BLaER1 treated with 17β-estradiol and CSF1 and Interleukin-3, amounts not matched to agents 10 nM and 100 nM (cell line): Measurements from ENCODE around the gene RHOBTB3.

ENCODE experiments used
- H3K27ac ChIP-seq, 11 experiments: shearing (Covaris generic); formaldehyde crosslinking; 2 replicates each; pipeline ENCODE4 v1.8.1; 2022
- H3K27me3 ChIP-seq, 11 experiments: shearing (Covaris generic); formaldehyde crosslinking; 2 replicates each; pipeline ENCODE4 v1.8.1; 2022
- H3K36me3 ChIP-seq, 11 experiments: shearing (Covaris generic); formaldehyde crosslinking; 2 replicates each; pipeline ENCODE4 v1.8.1; 2022
- H3K4me1 ChIP-seq, 10 experiments: shearing (Covaris generic); formaldehyde crosslinking; 2 replicates each; pipeline ENCODE4 v1.8.1; 2022
- H3K4me2 ChIP-seq, 11 experiments: shearing (Covaris generic); formaldehyde crosslinking; 2 replicates each; pipeline ENCODE4 v1.8.1; 2022
- H3K4me3 ChIP-seq, 10 experiments: shearing (Covaris generic); formaldehyde crosslinking; 2 replicates each; pipeline ENCODE4 v1.8.1; 2022
- H3K9ac ChIP-seq, 11 experiments: shearing (Covaris generic); formaldehyde crosslinking; 2 replicates each; pipeline ENCODE4 v1.8.1; 2022
- H3K9me3 ChIP-seq, 11 experiments: shearing (Covaris generic); formaldehyde crosslinking; replicated peaks in 1 of 11; 2 replicates each; pipeline ENCODE4 v1.8.1; 2022
- H4K20me1 ChIP-seq, 11 experiments: shearing (Covaris generic); formaldehyde crosslinking; 2 replicates each; pipeline ENCODE4 v1.8.1; 2022
- Cebpa-rat ChIP-seq, 11 experiments: shearing (Covaris generic); IDR thresholded peaks; 2 replicates each; pipeline ENCODE4 v1.8.1; 2022

The RHOBTB3 gene

DNA sequence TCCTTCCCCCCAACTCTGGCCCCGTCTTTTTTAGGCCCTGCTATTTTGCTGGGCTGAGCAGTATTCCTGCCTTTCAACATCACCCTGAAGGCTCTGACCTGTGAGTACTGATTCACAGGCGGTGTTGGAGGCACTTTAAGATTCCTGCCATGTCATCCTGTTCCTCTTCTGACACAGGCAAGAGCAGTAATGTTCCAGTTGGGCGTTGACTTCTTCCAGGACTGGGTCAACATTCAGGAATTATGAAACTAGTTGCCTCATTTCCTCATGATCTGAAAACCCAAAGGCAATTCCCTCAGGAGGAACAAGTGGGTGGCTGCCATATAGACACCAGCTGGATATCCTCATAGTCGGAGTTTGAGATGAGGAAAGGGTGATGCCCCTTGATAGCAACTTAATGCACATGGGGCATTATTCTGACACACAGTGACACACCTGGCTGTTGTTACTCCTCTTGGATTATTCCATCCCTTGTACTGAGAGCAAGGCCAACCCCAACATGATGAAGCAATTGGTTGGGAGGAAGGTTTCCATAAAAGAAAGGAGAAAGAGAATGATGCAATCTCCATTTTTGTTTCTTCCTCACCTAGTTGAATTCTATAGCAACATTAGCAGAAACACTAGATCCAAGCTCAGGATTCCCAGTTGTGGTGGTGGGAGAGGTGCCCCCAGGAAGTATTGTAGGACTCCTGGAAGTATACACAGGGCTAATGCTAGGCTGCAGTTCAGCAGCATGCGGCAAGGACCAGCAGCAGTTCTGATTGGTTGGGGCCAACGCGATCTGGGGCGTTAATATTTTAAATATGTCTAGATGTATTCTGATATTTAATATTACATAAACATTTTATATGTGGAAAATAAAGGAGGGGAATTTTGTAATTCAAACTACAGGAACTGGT, 111.0 kb downstream of the RHOBTB3 start:
- peak in 7 of 11 experiments; percentile 11 to 77 (median 19); a peak in 5 of 22 replicates for TF ChIP-seq Cebpa-rat (IDR thresholded peaks at IDR 0.05)
- Histone ChIP-seq H3K9ac (peak overlapping the region in 10 of 11 experiments; percentile 2 to 64 (median 48); a peak in 11 of 22 replicates), H3K27me3 (no peaks in the 10 kb centered on the region), H3K27ac (peak overlapping the region; percentile 60 to 98 (median 86); a peak in 21 of 22 replicates), H3K4me3 (0 out of 20 replicates have a peak overlapping the region, but pooled peaks of 1 of the 10 experiments have one; percentile 21), H3K4me2 (peak overlapping the region; percentile 61 to 97 (median 71)), H3K36me3 (no peaks in the 10 kb centered on the region), H3K4me1 (peaks cover 21 to 98% (median 83%) of the 10 kb centered on the region in 10 experiments), H4K20me1 (no peaks in the 10 kb centered on the region), H3K9me3 (no peaks in the 10 kb centered on the region)

GRCh38 chr5:95842854-95843544, 111.9 kb downstream of the RHOBTB3 start:
- Histone ChIP-seq H3K27ac (peak overlapping the region; percentile 67 to 98 (median 86); a peak in 21 of 22 replicates), H3K4me2 (peak overlapping the region; percentile 61 to 97 (median 71))
- no peak for TF ChIP-seq Cebpa-rat (IDR thresholded peaks at IDR 0.05)

GRCh38 chr5:95843733-95844223, 112.6 kb downstream of the RHOBTB3 start:
- Histone ChIP-seq H3K27me3 (no peaks in the 10 kb centered on the region), H3K4me3 (no peak overlapping the region), H3K9ac (peak overlapping the region in 10 of 11 experiments; percentile 11 to 75 (median 58); a peak in 14 of 22 replicates), H3K4me2 (peak overlapping the region in 10 of 11 experiments; percentile 61 to 97 (median 72); a peak in 19 of 22 replicates), H3K27ac (peak overlapping the region; percentile 67 to 98 (median 86); a peak in 21 of 22 replicates), H3K9me3 (no peaks in the 10 kb centered on the region), H4K20me1 (no peaks in the 10 kb centered on the region), H3K4me1 (peaks cover 21 to 82% (median 67%) of the 10 kb centered on the region in 10 experiments), H3K36me3 (no peaks in the 10 kb centered on the region)
- TF ChIP-seq Cebpa-rat (IDR thresholded peaks at IDR 0.05): no peak

More at GRCh38 chr5:95842854-95843544, 111.9 kb downstream of the RHOBTB3 start:
- Histone ChIP-seq H3K4me3 (no peak overlapping the region), H3K27me3 (no peaks in the 10 kb centered on the region), H3K36me3 (no peaks in the 10 kb centered on the region), H3K9me3 (no peaks in the 10 kb centered on the region), H3K9ac (peak overlapping the region; percentile 11 to 75 (median 58); a peak in 18 of 22 replicates), H3K4me1 (peaks cover 21 to 90% (median 75%) of the 10 kb centered on the region in 10 experiments), H4K20me1 (no peaks in the 10 kb centered on the region)

GRCh38 chr5:95845391-95845790, 114.3 kb downstream of the RHOBTB3 start:
- no peaks in the 10 kb centered on the region for H3K36me3 ChIP-seq

More at GRCh38 chr5:95845391-95845790, 114.3 kb downstream of the RHOBTB3 start:
- no peak overlapping the region for H3K4me3 ChIP-seq
- peaks cover 21 to 71% (median 56%) of the 10 kb centered on the region in 10 experiments for H3K4me1 ChIP-seq
- no peaks in the 10 kb centered on the region for H3K27me3 ChIP-seq
- H3K9me3 ChIP-seq: no peaks in the 10 kb centered on the region
- TF ChIP-seq Cebpa-rat (IDR thresholded peaks at IDR 0.05): no peak
- H3K4me2 ChIP-seq: peak overlapping the region in 5 of 11 experiments; percentile 18 to 97 (median 82); a peak in 8 of 22 replicates
- no peak overlapping the region for H3K9ac ChIP-seq
- no peak overlapping the region for H3K27ac ChIP-seq
- H4K20me1 ChIP-seq: no peaks in the 10 kb centered on the region
